ENCODE measurements around the gene POU4F3.

DNA sequence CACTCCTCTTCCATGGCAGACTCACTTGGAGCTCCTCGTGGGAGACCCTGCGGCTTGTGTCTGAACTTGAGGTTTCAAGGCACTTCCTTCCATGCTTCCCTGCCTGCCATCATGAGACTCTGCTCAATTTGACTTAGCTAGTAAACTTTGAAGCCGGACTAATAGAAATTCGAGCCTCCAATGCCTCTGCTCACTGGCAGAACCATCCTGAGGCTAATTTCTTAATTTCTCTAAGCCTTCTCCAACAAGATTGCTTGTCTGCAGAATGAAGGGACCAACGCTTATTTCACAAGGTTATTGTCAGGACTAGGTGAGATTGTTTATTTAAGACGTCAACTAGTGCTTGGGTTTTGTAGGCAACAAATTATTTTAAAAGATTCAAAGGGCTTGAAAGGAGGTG, 3.2 kb downstream of the POU4F3 start:
- TF ChIP-seq, protein P1, sequence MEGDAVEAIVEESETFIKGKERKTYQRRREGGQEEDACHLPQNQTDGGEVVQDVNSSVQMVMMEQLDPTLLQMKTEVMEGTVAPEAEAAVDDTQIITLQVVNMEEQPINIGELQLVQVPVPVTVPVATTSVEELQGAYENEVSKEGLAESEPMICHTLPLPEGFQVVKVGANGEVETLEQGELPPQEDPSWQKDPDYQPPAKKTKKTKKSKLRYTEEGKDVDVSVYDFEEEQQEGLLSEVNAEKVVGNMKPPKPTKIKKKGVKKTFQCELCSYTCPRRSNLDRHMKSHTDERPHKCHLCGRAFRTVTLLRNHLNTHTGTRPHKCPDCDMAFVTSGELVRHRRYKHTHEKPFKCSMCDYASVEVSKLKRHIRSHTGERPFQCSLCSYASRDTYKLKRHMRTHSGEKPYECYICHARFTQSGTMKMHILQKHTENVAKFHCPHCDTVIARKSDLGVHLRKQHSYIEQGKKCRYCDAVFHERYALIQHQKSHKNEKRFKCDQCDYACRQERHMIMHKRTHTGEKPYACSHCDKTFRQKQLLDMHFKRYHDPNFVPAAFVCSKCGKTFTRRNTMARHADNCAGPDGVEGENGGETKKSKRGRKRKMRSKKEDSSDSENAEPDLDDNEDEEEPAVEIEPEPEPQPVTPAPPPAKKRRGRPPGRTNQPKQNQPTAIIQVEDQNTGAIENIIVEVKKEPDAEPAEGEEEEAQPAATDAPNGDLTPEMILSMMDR (IDR thresholded peaks at IDR 0.05): no peak
- no peak for TF ChIP-seq POLR2A (IDR thresholded peaks at IDR 0.05)

Data from testis (tissue), 2 donors.